HG02981 (cell line): ENCODE data around the gene DECR2.

Experiments
- ATAC-seq: cut with Tn5 transposase; IDR thresholded peaks from one replicate; pipeline ENCODE4 v1.9.1; 2021; ENCODE audit warnings: mild to moderate bottlenecking, moderate library complexity; ENCODE audit not compliant: unreplicated experiment

The DECR2 gene

GRCh38 chr16:440627-441026, 38.9 kb downstream of the DECR2 start:
- ATAC-seq = no peak

DNA sequence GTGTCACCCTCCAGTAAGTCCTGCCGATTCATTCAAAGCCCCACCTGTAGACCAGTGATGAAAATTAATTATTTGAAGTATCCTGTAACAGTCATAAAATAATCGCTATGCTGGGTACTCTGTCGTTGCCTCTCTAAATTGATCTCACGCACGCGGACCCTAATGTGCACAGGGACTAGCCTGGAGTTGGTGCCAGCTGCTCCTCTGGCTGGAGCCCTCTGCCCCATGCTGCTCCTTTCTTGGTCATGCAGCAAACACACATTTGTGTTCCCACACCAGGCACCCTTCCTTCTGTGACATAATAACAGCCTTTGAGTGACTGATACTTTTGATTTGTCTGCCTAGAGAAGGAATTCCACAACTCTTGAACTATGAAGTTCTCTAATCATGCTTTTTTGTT, 39.8 kb downstream of the DECR2 start:
- ATAC-seq = no peak

DNA sequence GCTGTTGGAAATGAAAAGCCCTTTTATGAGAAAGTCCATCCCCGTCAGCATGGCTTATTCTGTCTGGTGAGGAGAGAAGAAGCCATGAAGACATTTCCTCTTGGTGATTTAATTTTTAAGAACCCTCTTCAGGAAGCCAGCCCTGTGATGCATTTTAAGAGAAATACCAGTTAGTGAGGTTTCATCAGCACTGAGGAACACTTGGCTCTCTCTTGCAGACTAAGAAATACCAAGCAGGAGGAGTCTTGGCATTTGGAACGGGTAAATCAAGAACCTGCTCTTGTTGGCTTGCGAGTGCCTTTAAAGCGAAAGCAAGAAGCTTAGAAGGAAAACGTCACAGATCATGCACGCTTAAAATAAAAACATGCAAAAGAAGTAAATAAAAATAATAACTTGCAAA, 41.3 kb downstream of the DECR2 start:
- no peak for ATAC-seq

GRCh38 chr16:444027-444426, 42.3 kb downstream of the DECR2 start:
- ATAC-seq = no peak

- ATAC-seq = no peak
Measured at GRCh38 chr16:445566-445965, 43.9 kb downstream of the DECR2 start.

DNA sequence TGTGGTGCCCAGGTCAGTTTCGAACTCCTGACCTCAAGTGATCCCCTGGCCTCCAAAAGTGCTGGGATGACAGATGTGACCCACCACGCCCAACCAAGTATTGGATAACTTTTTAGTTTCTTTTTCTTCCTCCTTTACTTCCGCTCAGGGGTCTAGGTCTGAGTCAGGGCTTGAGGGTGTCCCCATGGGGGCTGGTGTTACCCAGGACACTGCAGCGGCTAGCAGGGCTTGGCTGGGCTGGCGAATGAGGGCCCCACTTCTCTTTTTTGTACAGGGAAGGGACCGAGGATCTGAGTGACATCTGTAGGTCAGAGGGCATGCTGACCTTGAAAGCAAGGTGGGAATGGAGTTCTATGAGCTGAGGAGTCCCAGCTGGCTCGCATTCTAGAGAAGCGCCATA, 48.7 kb downstream of the DECR2 start:
- no peak for ATAC-seq

DNA sequence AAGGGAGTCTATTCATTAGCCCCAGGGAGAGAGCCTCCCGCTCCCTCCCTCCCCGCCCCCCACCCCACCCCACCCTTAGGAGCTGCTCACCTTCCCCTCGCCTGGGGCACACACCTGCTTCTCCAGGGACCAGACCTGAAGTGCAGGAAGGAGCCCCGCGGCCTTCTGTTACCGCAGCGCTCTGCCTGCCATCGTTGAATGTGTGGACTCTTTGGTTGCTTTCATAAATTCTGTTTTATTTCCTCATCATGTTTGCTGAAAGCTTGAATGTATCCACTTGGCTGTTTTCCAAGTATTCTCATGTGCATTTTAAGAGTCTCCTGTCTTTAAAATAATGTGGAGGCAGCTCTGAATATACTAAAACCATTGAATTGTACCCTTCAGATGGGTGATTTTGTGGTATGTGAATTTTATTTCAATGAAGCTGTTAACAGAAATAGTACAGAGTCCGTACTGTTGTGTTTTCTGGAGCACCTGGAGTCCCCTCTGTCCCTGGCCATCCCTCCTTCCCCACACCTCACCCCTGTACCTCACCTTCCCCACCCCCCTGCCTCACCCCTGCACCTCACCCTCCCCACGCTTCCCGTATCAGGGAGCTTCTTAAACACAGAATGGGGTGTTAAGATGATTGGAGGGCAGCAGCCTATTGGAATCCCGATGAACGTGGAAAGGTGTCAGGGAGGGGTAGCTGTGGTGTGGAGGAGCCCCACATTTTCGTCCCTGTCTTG, 49.3 kb downstream of the DECR2 start:
- no peak for ATAC-seq

- ATAC-seq = no peak
Measured at GRCh38 chr16:454397-454940, 52.8 kb downstream of the DECR2 start.

DNA sequence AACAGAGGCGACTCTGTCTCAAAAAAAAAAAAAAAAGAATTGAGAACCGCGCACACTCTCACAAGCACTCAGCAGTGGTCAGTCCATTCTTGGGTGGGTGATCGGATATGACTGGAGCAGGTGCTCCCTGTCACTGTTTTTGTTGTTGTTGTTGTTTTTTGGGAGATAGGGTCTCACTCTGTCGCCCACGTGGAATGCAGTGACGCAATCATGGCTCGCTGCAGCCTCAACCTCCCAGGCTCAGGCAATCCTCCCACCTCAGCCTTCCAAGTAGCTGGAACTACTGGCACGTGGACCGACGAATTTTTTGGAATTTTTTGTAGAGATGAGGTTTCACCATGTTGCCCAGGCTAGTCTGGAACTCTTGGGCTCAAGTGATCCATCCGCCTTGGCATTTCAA, 53.8 kb downstream of the DECR2 start:
- ATAC-seq = no peak

DNA sequence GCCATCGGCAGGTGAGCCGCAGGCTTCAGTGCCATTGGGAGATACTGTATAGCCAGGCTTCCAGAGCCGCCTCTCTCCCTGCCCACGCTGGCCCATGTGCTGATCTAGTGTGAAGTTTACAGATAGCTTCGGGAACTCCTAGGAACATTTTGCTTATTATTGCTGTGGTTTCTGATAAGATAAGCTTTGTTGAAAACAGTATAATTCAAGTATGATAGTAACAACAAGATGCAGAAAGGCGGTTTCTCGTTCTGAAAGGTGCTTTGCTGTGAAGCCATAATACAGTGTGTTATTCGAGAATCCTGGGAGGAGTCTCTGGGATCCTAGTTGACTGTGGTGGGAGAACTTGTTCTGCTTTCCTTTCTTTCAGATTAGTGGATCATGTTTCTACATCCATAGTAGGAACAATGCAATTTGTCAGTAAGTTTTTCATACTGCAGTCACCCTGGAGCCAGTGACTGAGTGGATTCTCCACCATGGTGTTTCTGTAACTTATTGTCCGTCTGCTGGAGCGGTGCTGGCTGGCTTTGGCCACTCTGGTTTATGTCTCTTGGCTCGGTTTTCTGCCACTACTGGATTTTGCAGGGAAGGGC, 55.3 kb downstream of the DECR2 start:
- ATAC-seq = no peak

DNA sequence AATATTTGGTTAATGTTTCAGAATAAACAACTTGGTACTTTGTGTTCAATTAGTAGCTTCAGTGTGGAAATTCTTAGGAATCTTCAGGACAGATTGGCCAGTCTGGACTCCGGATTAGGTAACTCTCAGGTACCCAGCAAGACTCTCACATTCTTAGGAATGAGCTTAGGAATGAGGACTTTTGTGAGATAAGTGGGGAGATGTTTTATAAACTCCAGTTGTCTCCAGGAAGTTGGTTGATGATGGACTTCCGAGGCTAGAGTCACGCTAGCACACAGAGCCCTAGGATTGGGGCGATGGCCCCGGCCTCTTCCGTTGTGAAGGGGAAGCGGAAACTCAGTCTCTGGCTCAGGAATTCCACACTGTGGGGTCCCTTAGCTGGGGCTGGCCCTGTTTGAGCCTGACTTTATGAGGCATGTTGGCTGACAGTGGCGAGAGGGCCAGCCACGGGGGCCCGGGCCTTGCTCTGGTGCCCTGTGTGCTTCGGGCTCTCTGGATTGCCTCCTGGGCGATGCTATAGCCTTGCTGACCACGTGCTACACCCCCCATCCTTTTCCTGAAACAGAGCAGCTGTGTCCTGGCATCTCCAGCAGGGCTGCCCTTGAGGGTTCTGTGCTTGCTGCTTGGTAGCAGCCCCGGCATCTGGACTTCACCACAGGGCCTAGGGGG, 56.2 kb downstream of the DECR2 start:
- no peak for ATAC-seq

DNA sequence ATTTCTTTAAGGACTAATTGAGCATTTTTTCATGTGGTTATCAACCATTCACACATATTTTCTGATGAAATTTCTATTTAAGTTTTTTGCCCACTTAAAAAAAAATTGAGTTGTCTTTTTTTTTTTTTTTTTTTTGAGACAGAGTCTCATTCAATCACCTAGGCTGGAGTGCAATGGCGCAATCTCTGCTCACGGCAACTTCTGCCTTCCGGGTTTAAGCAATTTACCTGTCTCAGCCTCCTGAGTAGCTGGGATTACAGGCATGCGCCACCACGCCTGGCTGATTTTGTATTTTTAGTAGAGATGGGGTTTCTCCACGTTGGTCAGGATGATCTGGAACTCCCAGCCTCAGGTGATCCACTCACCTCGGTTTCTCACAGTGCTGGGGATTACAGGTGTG, 58.1 kb downstream of the DECR2 start:
- no peak for ATAC-seq

- ATAC-seq = no peak
Measured at GRCh38 chr16:460787-461186, 59.1 kb downstream of the DECR2 start.
